T1000 (cell line): Measurements from ENCODE around the gene SLC16A13.
A peak's percentile ranks its signal among the peaks of the same experiment; 100 is the strongest.
"Not testable (repeated sequence)": the region's sequence is repeated elsewhere in the genome, so short reads cannot be mapped to it uniquely, and the experiment has no call there.

Experiments
- DNase-seq: peaks from one replicate; lab custom pipeline; 2025; ENCODE audit warnings: mixed read lengths; lab: John Stamatoyannopoulos, UW

Gene SLC16A13

DNA sequence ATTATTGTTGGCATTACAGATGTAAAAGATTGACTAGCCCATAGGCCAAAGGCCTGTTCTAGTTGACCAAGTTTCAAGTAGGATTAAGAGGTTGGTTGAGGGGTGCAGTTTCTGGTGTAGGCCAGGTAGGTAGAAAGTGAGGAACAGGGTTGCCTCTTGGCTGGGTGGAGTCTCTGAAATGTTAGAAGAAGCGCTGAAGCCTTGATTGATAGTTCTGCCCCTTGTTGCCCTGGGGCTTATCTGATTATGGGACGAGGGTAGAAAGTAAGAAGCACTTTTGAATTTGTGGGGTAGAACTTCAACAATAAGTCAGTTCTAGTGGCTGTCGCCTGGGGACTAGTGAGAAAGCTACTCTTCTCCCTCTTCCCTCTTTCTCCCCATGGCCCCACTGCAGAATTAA, 6.7 kb upstream of the SLC16A13 start:
- no peak for DNase-seq

DNA sequence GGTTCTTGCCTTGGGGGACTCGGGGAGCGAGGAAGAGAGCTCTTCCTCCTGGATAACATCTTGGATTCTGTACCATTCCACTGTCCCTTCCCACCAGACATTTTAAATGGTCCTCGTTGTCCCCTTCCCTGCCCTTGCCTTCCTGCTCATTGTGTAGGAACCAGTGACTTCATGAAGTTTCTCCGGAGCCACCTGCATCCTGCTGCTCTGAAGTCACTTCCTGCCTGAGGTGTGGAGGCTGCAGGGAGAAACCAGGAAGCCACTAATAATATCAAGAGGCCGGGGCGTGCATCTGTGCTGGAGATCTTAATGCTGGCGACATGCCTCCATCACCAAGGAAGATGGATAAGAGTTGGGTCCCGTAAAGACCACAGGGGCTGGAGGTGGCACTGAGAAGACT, 6.2 kb upstream of the SLC16A13 start:
- DNase-seq, result no peak

DNA sequence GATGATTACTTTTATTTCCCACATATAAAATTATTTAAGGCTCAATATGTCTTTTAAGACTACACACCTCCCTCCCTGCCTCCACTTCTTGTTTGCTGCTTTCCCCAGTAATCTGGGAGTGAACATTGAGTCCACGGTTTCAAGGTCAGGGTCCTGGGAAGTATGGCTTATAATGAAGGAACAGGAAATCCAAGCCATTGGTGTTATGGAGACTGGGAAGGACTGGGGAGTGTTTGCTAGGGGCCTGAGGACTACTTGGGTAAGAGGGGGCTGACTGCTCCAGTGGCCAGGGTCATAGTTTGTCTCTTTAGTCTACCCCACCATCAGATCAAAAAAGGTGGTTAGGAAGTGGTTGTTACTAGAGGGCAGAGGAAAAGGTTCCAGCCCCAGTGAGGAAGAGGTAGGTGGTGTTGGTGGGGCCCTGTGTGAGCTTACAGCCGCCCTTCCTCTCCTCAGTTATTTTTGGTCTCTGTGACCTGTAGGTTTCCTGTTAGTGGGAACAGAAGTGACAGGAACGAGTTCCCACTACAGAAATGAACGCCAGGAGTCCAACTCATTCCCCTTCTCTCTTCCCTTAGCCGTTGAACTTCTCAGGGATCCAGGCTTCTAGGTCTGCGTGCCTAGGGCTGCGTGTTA, 742 bp upstream of the SLC16A13 start:
- DNase-seq, result no peak

DNA sequence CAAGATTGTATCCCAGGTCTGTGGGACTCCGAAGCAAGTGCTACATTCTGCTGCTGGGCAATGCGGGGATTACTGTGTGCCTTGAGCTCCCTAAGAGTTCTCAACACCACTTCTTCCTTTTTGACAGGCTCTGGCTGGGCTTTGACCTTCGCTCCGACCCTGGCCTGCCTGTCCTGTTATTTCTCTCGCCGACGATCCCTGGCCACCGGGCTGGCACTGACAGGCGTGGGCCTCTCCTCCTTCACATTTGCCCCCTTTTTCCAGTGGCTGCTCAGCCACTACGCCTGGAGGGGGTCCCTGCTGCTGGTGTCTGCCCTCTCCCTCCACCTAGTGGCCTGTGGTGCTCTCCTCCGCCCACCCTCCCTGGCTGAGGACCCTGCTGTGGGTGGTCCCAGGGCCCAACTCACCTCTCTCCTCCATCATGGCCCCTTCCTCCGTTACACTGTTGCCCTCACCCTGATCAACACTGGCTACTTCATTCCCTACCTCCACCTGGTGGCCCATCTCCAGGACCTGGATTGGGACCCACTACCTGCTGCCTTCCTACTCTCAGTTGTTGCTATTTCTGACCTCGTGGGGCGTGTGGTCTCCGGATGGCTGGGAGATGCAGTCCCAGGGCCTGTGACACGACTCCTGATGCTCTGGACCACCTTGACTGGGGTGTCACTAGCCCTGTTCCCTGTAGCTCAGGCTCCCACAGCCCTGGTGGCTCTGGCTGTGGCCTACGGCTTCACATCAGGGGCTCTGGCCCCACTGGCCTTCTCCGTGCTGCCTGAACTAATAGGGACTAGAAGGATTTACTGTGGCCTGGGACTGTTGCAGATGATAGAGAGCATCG, 2.4 kb downstream of the SLC16A13 start:
- no peak for DNase-seq

DNA sequence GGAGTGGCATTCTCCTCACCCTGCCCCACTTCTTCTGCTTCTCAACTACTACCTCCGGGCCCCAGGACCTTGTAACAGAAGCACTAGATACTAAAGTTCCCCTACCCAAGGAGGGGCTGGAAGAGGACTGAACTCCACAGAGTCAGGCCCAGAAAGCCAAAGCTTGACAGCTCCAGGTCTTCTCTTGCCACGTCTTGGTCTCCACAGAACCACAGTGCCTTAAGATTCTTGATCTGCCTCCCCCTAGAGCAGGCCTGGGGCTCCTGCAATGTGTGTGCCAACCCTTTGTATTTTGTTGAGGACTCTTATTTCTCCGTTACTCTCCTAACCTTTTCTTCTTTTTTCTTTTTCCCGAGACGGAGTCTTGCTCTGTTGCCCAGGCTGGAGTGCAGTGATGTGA, 4.0 kb downstream of the SLC16A13 start:
- DNase-seq, result no peak

DNA sequence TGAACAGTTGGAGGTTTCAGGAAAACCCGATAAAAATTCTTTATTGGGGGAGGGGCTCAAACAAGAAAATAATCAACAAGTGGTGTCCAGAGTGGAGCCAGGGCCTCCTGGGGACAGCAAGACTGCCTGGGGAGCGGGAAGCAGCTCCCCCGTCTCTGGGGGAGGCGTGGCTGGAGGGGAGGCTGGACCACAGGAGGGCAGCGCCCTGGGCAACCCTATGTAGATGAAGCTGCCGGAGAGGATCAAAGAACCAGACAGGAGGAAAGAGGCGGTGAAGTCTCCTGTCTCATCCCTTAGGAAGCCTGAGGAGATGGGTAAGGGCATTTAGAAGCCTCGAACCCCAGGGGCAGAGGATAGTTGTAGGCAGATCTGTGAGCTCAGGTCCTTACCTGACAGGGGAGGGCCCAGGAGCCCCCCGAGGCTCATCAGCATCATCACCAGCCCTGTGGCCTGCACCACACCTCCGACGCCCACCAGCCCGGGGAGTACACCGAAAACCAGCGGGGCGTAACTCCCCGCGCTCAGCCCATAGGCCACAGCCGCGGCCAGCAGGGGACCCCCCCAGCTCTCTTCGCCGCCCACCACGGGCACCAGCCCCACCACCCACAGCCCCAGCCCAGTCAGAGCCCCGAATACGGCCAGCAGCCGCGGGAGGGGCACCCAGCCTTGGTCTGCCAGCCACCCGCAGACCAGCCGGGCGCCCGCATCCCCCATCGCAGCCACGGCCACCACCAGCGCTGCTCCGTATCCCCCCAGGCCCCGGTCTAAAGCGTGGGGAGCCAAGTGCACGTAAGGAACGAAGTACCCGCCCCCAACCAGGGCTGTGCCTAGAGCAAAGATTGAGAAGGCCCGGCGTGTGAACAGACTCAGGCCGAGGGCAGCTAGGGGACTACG, 6.0 kb downstream of the SLC16A13 start:
- no peak for DNase-seq

DNA sequence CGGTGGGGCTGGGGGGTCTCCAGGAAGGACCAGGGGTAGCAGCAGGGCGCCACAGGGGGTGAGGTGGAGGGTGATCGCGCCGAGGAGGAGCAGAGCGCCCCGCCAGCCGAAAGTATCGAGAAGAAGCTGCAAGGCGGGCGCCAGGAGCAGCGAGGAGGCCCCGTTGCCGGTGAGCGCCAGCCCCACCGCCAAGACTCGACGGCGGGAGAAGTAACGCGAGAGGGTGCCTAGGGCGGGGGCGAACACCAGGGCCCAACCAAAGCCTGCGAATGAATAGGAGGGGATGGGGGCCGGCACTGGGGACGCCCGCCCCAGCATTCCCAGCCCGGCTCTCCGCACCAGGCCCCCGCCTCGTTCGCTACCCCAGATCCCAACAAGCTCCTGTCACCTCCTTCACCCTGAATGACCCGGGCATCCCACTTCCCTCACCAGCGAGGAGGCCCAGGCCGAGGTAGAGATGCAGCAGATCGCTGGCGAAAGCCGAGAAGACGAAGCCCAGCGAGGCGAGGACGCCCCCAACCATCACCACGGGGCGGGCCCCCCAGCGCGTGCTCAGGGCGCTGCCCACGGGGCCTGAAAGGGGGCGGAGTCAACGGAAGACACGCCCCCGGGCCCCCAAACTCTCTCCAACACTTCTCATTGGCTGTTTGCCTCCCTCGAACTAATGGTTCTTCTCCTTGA, 6.8 kb downstream of the SLC16A13 start:
- no peak for DNase-seq

DNA sequence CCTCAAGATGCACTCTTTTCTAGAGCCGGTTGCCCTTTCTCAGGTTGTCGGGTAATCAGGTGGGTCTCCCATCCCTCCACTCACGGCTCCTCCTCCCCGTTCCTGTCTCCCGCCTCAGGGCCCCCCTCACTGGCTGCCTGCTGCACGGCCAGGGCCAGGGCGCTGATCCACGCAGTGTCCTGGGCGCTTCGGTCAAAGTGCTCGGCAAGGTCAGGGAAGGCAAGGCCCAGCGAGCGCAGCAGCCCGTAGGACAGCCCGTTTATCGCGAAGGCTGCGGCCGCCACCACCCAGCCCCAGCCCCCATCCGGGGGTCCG, 7.3 kb downstream of the SLC16A13 start:
- no peak for DNase-seq

DNA sequence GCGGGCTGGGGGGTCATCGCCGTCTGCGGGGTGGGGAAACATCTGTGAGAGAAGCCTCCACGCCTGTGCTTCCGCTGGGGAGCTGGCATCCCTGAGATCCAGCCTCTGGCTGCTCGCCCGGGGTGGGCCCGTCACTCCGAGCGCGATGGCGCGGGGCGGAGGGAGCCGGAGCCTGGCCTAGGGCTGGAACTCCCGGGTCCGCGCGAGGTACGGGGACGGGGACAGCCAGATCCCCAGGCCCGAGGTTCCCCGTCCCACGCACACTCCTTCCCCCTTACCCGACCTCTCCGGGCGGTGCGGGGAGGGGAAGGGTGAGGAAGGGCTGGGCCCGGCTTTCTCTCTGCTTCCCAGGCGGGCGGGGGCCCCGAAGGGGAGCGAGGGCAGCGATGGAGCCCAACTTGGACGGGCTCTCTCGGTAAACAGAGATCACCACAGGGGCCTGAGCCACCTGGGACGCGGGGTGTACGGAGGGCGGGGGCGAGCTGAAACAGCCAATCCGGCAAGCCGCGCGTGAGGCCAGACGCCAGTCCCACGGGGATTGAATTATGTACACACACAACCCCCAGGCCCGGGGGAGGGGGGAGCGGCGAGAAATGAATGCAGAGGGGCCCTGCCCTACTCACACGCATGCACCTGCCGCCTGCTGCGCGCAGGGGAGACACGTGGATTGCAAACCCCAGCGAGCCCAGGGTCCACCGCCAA, 7.8 kb downstream of the SLC16A13 start, which contains the start of gene SLC16A11:
Gene SLC16A11 (minus strand): TSS at position 596 of the 702 bp plus-strand sequence. CDS start 579 bp downstream, at position 17.
- DNase-seq, result no peak

DNA sequence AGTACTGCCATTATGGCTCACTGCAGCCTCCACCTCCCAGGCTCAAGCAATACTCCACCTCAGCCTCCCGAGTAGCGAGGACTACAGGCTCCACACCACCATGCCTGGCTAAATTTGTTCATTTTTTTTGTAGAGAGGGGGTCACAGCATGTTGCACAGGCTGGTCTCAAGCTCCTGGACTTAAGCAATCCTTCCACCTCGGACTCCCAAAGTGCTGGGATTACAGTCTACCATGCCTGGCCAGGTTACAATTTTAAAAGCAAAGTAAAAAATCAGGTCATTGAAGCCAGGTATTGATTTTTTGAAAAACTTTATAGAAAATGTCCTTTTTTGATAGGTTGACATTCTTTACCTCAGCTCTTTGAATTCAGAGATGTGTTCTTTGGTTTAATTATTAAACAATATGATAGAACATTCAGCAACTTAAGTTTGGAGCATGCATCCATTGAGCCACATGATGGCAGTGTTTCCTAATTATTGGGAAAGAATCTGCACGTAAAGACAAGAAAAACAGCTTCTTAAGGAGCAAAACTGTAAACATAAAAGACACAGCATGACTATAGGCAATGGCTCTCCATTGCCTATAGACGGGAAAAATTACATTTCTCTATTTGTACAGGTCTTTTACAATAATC, 9.8 kb downstream of the SLC16A13 start:
- peak; percentile 23 for DNase-seq

DNA sequence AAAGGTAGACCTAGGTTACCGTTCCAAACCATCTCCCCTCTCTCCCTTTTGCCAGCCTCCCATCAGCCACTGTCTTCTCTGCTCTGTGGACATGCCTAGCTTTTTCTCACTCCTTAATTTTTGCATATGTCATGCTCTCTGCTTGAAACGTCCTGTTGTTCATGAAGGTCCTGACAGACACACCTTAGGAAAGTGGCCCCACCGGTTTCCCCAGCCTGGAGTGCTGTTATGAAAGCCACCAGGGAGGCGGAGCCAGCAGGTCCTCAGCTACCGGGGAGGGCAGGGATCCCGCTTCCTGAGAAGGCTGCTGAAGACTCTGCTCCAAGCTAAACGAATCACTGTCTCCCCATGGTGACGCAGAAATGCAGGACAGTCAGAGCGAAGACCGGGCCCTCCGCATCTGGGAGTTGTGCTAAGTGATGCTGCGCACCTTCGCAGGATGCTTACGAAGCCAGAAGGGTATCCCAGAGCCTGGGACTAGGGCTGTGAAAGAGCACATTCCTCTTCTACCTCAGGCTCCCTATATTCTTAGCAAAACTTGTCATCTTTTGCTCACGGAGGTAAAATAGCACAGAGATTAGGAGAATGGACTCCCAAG, 10.4 kb downstream of the SLC16A13 start:
- DNase-seq, result no peak

DNA sequence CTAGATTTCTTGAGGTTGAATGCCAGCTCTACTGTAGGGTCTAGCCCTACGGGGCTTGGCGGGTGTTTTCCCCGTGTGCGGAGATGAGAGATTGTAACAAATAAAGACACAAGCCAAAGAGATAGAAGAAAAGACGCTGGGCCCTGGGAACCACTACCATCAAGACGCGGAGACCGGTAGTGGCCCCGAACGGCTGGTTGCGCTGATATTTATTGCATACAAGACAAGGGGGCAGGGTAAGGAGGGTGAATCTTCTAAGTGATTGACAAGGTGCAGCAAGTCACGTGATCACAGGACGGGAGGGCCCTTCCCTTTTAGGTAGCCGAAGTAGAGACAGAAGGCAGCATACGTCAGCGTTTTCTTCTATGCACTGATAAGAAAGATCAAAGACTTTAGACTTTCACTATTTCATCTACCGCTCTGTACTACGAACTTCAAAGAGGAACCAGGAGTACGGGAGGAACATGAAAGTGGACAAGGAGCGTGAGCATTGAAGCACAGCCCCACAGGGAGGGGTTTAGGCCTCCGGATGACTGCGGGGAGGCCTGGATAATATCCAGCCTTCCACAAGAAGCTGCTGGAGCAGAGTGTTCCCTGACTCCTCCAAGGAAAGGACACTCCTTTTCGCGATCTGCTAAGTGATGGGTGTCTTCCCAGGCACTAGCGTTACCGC, 11.0 kb downstream of the SLC16A13 start:
- not testable (repeated sequence) for DNase-seq

DNA sequence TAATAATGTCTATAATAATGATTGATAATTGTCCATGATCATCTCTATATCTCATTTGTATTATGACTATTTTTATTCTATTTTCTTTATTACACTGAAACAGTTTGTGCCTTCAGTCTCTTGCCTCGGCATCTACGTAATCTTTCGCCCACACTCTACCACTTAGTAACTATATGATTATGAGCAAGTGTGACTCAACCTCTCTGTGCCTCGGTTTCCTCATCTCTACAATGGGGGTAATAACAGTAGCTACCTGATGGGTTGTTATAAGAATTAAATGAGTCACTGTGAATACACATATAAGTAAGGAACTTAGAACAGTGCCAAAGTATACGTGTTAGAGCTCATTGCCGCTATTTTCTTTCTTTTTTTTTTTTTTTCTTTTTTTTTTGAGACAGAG, 11.8 kb downstream of the SLC16A13 start:
- DNase-seq, result no peak

DNA sequence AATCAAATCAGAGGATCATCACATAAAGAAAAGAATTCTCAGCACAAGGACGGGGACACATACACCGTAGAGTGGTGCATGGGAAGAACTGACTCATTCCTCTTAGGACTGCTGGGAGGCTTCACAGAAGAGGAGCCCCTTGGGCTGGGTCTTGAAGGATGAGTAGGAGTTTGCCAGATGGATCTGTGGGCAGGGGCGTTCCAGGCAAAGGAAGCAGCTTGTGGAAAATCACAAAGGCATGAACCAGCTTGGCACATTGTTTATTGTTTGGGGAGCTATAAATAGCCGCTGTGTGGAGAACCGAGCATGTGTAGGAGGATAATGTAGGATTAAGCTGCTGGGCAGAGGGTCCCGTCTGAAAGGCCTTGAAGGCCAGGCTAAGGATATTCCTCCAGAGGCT, 13.2 kb downstream of the SLC16A13 start:
- DNase-seq, result no peak

DNA sequence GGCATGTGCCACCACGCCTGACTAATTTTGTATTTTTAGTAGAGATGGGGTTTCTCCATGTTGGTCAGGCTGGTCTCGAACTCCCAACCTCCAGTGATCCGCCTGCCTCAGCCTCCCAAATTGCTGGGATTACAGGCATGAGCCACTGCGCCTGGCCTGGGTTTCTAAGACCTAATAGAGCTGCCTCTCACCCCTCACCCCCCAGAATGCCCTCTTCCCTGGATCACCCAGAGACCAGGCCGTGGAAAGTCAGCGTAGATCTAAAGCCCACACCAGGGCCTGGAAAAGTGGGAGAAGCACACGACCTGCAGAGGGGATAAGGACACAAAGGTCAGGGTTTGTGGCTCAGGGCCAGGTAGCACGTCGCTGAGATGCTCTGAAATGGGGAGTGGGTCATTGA, 14.8 kb downstream of the SLC16A13 start:
- not testable (repeated sequence) for DNase-seq

DNA sequence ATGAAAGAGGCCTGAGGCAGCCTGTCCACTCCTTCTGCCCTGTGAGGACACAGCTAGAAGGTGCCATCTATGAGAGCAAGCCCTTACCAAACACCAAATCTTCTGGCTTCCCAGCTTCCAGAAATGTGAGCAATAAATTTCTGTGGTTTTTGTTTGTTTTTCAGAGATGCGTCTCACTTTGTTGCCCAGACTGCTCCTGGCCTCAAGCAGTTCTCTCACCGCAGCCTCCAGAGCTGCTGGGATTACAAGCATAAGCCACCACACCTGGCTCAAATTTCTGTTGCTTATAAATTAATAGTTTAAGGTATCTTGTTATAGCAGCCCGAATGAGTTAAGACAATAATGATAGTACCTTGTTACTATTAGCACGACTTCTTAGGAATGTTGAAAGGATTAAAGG, 20.6 kb downstream of the SLC16A13 start:
- DNase-seq, result no peak

DNA sequence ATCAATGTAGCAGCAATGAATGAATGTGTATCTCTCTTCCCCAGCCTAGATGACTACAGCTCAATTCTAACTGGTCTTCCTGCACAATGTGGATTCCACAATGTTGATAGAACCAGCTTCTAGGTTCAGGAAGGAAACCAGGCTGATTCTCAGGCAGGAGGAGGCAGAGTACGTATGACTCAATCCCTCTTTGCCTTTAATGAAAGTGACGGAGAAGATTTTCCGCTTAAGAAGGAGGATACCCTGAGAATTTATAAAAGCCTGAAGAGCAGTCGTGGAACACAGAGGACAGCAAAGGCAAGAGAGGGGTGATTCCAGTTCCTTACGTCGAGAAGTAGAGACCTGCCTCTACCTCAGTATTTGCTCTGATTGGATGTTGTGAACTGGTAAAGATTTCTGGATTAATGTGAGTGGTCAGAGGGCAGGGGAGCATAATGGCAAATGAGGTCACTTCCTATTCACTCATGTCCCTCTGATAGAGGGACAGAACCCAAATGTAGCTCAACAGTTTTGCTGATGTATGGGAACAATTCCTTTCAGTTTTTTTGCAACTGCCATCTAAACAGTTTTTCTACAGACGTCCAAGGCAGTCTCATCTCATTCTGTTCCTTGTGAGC, 23.1 kb downstream of the SLC16A13 start:
- no peak for DNase-seq

DNA sequence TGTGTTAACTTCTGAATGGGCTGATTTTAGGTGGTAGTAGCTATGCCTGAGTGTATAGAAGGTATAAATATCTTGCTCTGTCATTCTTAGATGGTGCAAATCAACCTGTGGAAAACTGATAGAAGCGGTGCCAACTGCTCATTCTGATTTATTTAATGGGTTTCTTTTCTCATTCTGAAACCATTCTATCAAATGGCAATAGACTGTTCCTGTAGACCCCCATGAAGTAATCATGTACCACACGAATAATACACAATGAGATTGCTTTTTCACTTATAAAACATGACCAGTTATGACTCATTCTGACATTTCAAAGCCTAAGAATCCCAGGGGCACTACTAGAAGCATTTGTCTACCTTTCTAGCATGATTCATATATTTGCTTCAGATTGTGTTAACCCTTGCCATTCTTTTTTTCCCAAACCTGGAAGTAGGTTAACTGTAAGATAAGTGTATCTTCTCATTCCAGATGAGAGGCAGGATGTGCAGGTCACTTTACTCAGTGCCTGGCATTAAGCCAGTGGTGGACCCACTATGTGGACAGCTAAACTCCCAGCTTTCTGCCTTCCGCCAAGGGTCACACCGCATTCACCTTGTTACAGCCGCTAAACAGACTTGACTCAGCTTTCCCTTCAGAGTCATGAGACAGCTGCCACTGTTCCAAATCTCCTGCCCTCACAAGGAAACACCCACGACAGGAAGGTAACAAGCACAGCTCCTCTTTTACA, 24.5 kb downstream of the SLC16A13 start:
- DNase-seq, result peak; percentile 61
